Stomach smooth muscle (tissue), 2 donors: ENCODE measurements around the gene NOS1AP.
A peak's percentile ranks its signal among the peaks of the same experiment; 100 is the strongest.
"Not testable (repeated sequence)": the region's sequence is repeated elsewhere in the genome, so short reads cannot be mapped to it uniquely, and the experiment has no call there.

Source experiments
- H3K27ac ChIP-seq: one replicate; pipeline ENCODE4 v1.7.0; 2013; ENCODE audit warnings: mild to moderate bottlenecking, low read length, inconsistent platforms
- H3K27me3 ChIP-seq, 2 donors: one replicate each; pipeline ENCODE4 v1.7.0; 2013; ENCODE audit warnings: low read length in 2 of 2; ENCODE audit not compliant: insufficient read depth in 2 of 2, control insufficient read depth in 1 of 2
- H3K36me3 ChIP-seq, 2 donors: one replicate each; pipeline ENCODE4 v1.7.0; 2013; ENCODE audit warnings: low read length in 2 of 2; ENCODE audit not compliant: control insufficient read depth in 2 of 2, insufficient read depth in 2 of 2
- H3K4me1 ChIP-seq: one replicate; pipeline ENCODE4 v1.7.0; 2013; ENCODE audit warnings: low read length; ENCODE audit not compliant: control insufficient read depth, insufficient read depth
- H3K4me3 ChIP-seq, 2 donors: one replicate each; pipeline ENCODE4 v1.7.0; 2013; ENCODE audit warnings: low read length in 2 of 2
- H3K9ac ChIP-seq, 2 donors: one replicate each; pipeline ENCODE4 v1.7.0; 2013; ENCODE audit warnings: low read length in 2 of 2, mild to moderate bottlenecking in 1 of 2
- H3K9me3 ChIP-seq, 2 donors: one replicate each; pipeline ENCODE4 v1.7.0; 2013; ENCODE audit warnings: low read length in 2 of 2; ENCODE audit not compliant: control insufficient read depth in 2 of 2
- donor health status: healthy.
- donor health status: Pancreatic carcinoma.

NOS1AP gene

DNA sequence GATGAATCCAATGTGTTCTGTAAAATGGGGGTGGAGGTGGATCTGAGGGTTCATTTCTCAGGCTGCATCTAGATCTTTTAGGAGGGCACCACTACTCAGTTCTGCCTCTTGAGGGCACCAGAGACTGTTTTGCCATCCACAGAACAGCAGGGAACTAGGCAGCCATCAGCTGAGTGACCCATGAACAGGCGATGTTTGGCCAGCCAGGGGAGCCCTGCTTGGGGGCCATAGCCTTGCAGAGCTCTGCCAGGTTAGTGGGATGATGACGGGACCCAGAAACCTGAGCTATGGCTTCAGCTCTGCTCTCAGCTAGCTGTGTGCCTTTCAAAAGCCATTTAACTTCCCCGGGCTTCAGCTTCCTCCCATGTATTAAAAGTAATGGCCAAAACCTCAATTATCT is 13.4 kb upstream of the NOS1AP start:
- H3K9ac ChIP-seq: no peak overlapping the region
- H3K4me1 ChIP-seq: peaks cover 4% of the 10 kb centered on the region
- H3K36me3 ChIP-seq: no peaks in the 10 kb centered on the region
- H3K27me3 ChIP-seq: no peaks in the 10 kb centered on the region
- H3K4me3 ChIP-seq: no peak overlapping the region
- no peak overlapping the region for H3K27ac ChIP-seq
- H3K9me3 ChIP-seq: no peaks in the 10 kb centered on the region

GRCh38 chr1:162056579-162056978 is 12.9 kb upstream of the NOS1AP start:
- Histone ChIP-seq H3K27me3 (no peaks in the 10 kb centered on the region), H3K4me3 (no peak overlapping the region), H3K27ac (no peak overlapping the region), H3K9me3 (no peaks in the 10 kb centered on the region), H3K36me3 (no peaks in the 10 kb centered on the region), H3K4me1 (peaks cover 4% of the 10 kb centered on the region), H3K9ac (no peak overlapping the region)

DNA sequence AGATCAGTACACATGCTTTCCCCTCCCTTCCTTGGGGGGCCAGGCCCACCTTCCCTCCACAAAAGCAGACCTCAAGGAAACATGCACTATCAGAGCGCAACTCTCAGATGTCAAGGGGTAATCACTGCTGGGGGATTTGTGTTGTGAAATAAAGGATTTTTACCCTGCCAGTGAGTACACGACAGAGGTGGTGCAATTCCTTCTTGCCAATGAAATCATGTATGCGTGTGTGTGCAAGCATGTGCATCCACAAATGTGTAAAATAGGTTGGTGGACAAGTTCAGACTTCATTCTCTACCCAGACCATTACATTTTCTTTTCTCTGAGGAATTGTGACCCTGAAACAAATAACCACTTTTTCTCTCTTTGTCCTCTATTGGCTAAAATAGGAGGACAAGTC is 9.8 kb upstream of the NOS1AP start:
- no peak overlapping the region for H3K27ac ChIP-seq
- no peak overlapping the region for H3K4me3 ChIP-seq
- no peaks in the 10 kb centered on the region for H3K27me3 ChIP-seq
- H3K9me3 ChIP-seq: no peaks in the 10 kb centered on the region
- H3K36me3 ChIP-seq: no peaks in the 10 kb centered on the region
- peaks cover 3% of the 10 kb centered on the region for H3K4me1 ChIP-seq
- H3K9ac ChIP-seq: no peak overlapping the region

- H3K9me3 ChIP-seq: no peaks in the 10 kb centered on the region
- no peak overlapping the region for H3K9ac ChIP-seq
- H3K4me3 ChIP-seq: no peak overlapping the region
- H3K4me1 ChIP-seq: no peaks in the 10 kb centered on the region
- H3K36me3 ChIP-seq: no peaks in the 10 kb centered on the region
- H3K27ac ChIP-seq: no peak overlapping the region
- no peaks in the 10 kb centered on the region for H3K27me3 ChIP-seq
These were observed 9.2 kb upstream of the NOS1AP start for GRCh38 chr1:162060314-162060713.

GRCh38 chr1:162062542-162063015 is 6.9 kb upstream of the NOS1AP start:
- Histone ChIP-seq H3K36me3 (no peaks in the 10 kb centered on the region), H3K4me1 (no peaks in the 10 kb centered on the region), H3K9me3 (no peaks in the 10 kb centered on the region), H3K9ac (no peak overlapping the region), H3K27ac (no peak overlapping the region), H3K27me3 (no peaks in the 10 kb centered on the region), H3K4me3 (no peak overlapping the region)

- Histone ChIP-seq H3K9me3 (no peaks in the 10 kb centered on the region), H3K4me3 (no peak overlapping the region), H3K27ac (no peak overlapping the region), H3K27me3 (no peaks in the 10 kb centered on the region), H3K36me3 (no peaks in the 10 kb centered on the region), H3K4me1 (peaks cover 8% of the 10 kb centered on the region), H3K9ac (no peak overlapping the region)
These were observed 4.5 kb upstream of the NOS1AP start for GRCh38 chr1:162065016-162065415.

GRCh38 chr1:162066836-162067235 is 2.7 kb upstream of the NOS1AP start:
- H3K9ac ChIP-seq, H3K9me3 ChIP-seq, H3K27ac ChIP-seq, H3K4me3 ChIP-seq, H3K36me3 ChIP-seq, H3K27me3 ChIP-seq: not testable (repeated sequence)
- H3K4me1 ChIP-seq: peaks cover 19% of the 10 kb centered on the region

- peaks cover 2 to 5% of the 10 kb centered on the region in 2 donors for H3K27me3 ChIP-seq
- H3K36me3 ChIP-seq: no peaks in the 10 kb centered on the region
- H3K4me3 ChIP-seq: no peak overlapping the region
- peaks cover 19% of the 10 kb centered on the region for H3K4me1 ChIP-seq
- H3K27ac ChIP-seq: no peak overlapping the region
- no peak overlapping the region for H3K9ac ChIP-seq
- H3K9me3 ChIP-seq: no peaks in the 10 kb centered on the region
These were observed 2.0 kb upstream of the NOS1AP start for GRCh38 chr1:162067466-162067865.

DNA sequence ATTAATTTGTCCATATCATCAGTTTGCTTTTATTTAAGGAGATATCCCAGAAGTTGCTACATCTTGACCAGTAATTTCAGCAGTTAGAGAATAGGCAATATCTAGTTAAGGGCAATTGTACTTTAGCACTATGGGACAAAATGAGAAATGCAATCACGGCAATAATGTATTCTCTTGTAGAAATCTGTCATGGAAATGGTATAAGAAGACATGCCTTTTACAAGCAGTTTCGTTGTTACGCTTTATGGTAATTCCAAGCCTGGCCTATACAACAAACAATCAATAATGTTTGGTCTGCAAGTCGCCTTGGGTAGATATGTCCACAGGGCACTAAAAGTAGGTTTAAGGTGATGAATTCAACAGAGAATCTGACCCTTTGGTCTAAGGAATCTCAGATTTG is 1.2 kb upstream of the NOS1AP start:
- Histone ChIP-seq H3K4me3 (no peak overlapping the region), H3K36me3 (no peaks in the 10 kb centered on the region), H3K27ac (no peak overlapping the region), H3K9ac (no peak overlapping the region), H3K27me3 (peaks cover 2 to 5% of the 10 kb centered on the region in 2 donors), H3K9me3 (no peaks in the 10 kb centered on the region), H3K4me1 (peaks cover 23% of the 10 kb centered on the region)

- Histone ChIP-seq H3K27ac (no peak overlapping the region), H3K27me3 (peaks cover 2 to 5% of the 10 kb centered on the region in 2 donors), H3K9ac (peak overlapping the region in 1 of 2 donors; percentile 17)
These were observed 730 bp downstream of the NOS1AP start for GRCh38 chr1:162070094-162070748.

DNA sequence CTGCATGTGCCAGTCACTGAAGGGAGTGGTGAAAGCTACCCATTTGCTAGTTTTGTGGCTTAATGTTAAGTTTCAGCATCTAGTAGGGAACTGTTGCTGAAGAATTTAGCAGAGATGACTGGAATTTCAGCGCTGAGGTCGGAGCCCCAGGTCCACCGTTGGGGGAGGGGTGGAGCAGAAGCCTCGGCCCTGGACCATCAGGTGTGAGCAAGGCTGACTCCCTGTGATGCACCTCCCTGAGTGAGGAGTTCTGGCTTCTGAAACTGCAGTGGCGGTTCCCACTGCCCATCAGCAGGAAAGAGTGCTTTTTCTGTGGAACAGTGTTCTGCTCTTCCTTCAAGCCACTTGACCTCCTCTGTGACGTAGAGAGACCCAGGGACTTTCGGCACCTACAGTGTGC is 1.3 kb downstream of the NOS1AP start:
- Histone ChIP-seq H3K4me1 (peaks cover 23% of the 10 kb centered on the region), H3K4me3 (peak overlapping the region; percentile 73 to 84), H3K36me3 (no peaks in the 10 kb centered on the region), H3K9ac (no peak overlapping the region), H3K9me3 (peaks cover 0 to 6% of the 10 kb centered on the region in 2 donors), H3K27ac (no peak overlapping the region), H3K27me3 (peaks cover 2 to 5% of the 10 kb centered on the region in 2 donors)

More at GRCh38 chr1:162070094-162070748, 730 bp downstream of the NOS1AP start:
- Histone ChIP-seq H3K36me3 (no peaks in the 10 kb centered on the region), H3K4me1 (peaks cover 23% of the 10 kb centered on the region), H3K4me3 (peak overlapping the region; percentile 73 to 84), H3K9me3 (peaks cover 0 to 6% of the 10 kb centered on the region in 2 donors)
